H9 (cell line): ENCODE measurements around the gene PRTN3. TPM values are rescaled to one million over a fixed set of nuclear protein-coding genes. Genes with fewer than 3 reads are reported as not detected.

Experiments used
- DNase-seq: peaks from one replicate; pipeline ENCODE4 v3.0.0-alpha.2; 2017
- H2AFZ ChIP-seq: one replicate; pipeline ENCODE4 v1.6.1; 2013; ENCODE audit warnings: mild to moderate bottlenecking, low read length, control low read depth, moderate library complexity
- H2AK5ac ChIP-seq: 2 replicates; pipeline ENCODE4 v1.6.1; 2013; ENCODE audit warnings: low read length, control low read depth, mixed read lengths; ENCODE audit not compliant: insufficient read length
- H2BK120ac ChIP-seq: one replicate; pipeline ENCODE4 v1.6.1; 2013; ENCODE audit warnings: low read depth, mild to moderate bottlenecking, low read length, control low read depth, inconsistent platforms; ENCODE audit not compliant: poor library complexity, severe bottlenecking
- H2BK12ac ChIP-seq: 2 replicates; pipeline ENCODE4 v1.6.1; 2013; ENCODE audit warnings: low read length, control low read depth, mixed read lengths, low read depth; ENCODE audit not compliant: insufficient read length
- H2BK15ac ChIP-seq: 2 replicates; pipeline ENCODE4 v1.6.1; 2013; ENCODE audit warnings: low read depth, low read length, control low read depth
- H2BK20ac ChIP-seq: one replicate; pipeline ENCODE4 v1.6.1; 2013; ENCODE audit warnings: low read depth, mild to moderate bottlenecking, low read length, control low read depth, inconsistent platforms; ENCODE audit not compliant: poor library complexity, severe bottlenecking
- H2BK5ac ChIP-seq: 2 replicates; pipeline ENCODE4 v1.6.1; 2013; ENCODE audit warnings: low read length, control low read depth, mixed read lengths; ENCODE audit not compliant: insufficient read length
- H3K14ac ChIP-seq: 2 replicates; pipeline ENCODE4 v1.6.1; 2013; ENCODE audit warnings: low read length, control low read depth; ENCODE audit not compliant: insufficient read depth
- H3K18ac ChIP-seq: 2 replicates; pipeline ENCODE4 v1.6.1; 2013; ENCODE audit warnings: low read depth, mild to moderate bottlenecking, mixed read lengths, low read length, control low read depth; ENCODE audit not compliant: insufficient read length
- H3K23ac ChIP-seq: 2 replicates; pipeline ENCODE4 v1.6.1; 2013; ENCODE audit warnings: low read length, control low read depth, mixed read lengths, low read depth; ENCODE audit not compliant: insufficient read length
- H3K23me2 ChIP-seq: 2 replicates; pipeline ENCODE4 v1.6.1; 2013; ENCODE audit warnings: low read depth, mild to moderate bottlenecking, mixed read lengths, low read length, control low read depth; ENCODE audit not compliant: insufficient read length, poor library complexity, severe bottlenecking
- H3K27ac ChIP-seq: 2 replicates; pipeline ENCODE4 v1.5.1; 2013; ENCODE audit warnings: low read length, control low read depth, mixed read lengths, low read depth; ENCODE audit not compliant: insufficient read length
- H3K27me3 ChIP-seq: 2 replicates; pipeline ENCODE4 v1.6.1; 2013; ENCODE audit warnings: low read length, control low read depth, inconsistent platforms; ENCODE audit not compliant: insufficient read depth
- H3K4ac ChIP-seq: 2 replicates; pipeline ENCODE4 v1.6.1; 2013; ENCODE audit warnings: low read depth, mild to moderate bottlenecking, control low read depth, inconsistent platforms, low read length, moderate library complexity
- H3K4me1 ChIP-seq: 2 replicates; pipeline ENCODE4 v1.6.1; 2013; ENCODE audit warnings: low read length, control low read depth, inconsistent platforms; ENCODE audit not compliant: insufficient read depth
- H3K4me2 ChIP-seq: 2 replicates; pipeline ENCODE4 v1.6.1; 2013; ENCODE audit warnings: low read length, control low read depth, mixed read lengths; ENCODE audit not compliant: insufficient read length, insufficient read depth
- H3K56ac ChIP-seq: 2 replicates; pipeline ENCODE4 v1.6.1; 2013; ENCODE audit warnings: low read depth, mild to moderate bottlenecking, mixed read lengths, low read length, control low read depth; ENCODE audit not compliant: insufficient read length
- H3K79me1 ChIP-seq: 2 replicates; pipeline ENCODE4 v1.6.1; 2013; ENCODE audit warnings: low read depth, mild to moderate bottlenecking, moderate library complexity, low read length, control low read depth, inconsistent platforms; ENCODE audit not compliant: insufficient read depth, poor library complexity, severe bottlenecking
- H3K79me2 ChIP-seq: 2 replicates; pipeline ENCODE4 v1.6.1; 2013; ENCODE audit warnings: low read length, control low read depth, inconsistent platforms; ENCODE audit not compliant: insufficient read depth
- H3K9ac ChIP-seq: 2 replicates; pipeline ENCODE4 v1.6.1; 2013; ENCODE audit warnings: low read length, control low read depth, mixed read lengths; ENCODE audit not compliant: insufficient read length; ENCODE audit errors: extremely low read depth
- H3K9me3 ChIP-seq: one replicate; pipeline ENCODE4 v1.6.1; 2013; ENCODE audit warnings: low read depth, low read length, inconsistent platforms; ENCODE audit not compliant: control insufficient read depth
- H3T11ph ChIP-seq: one replicate; pipeline ENCODE4 v1.6.1; 2013; ENCODE audit warnings: mild to moderate bottlenecking, low read length, control low read depth, inconsistent platforms
- H4K20me1 ChIP-seq: one replicate; pipeline ENCODE4 v1.6.1; 2013; ENCODE audit not compliant: control insufficient read depth, insufficient read length, insufficient read depth
- H4K5ac ChIP-seq: 2 replicates; pipeline ENCODE4 v1.6.1; 2013; ENCODE audit warnings: low read depth, mild to moderate bottlenecking, mixed read lengths, low read length, control low read depth; ENCODE audit not compliant: insufficient read length
- H4K8ac ChIP-seq: replicated peaks from 2 replicates; pipeline ENCODE4 v1.6.1; 2013; ENCODE audit warnings: low read length, control low read depth, mixed read lengths, low read depth; ENCODE audit not compliant: insufficient read length
- H4K91ac ChIP-seq: 2 replicates; pipeline ENCODE4 v1.6.1; 2013; ENCODE audit warnings: low read depth, mild to moderate bottlenecking, moderate library complexity, mixed read lengths, low read length, control low read depth; ENCODE audit not compliant: insufficient read length
- H3K27ac Mint-ChIP-seq, 3 experiments: 2 replicates in 2 of 3; 3 replicates in 1 of 3; pipeline ENCODE4 v1.8.0; 2020 to 2021; ENCODE audit warnings: mixed read lengths in 3 of 3, mild to moderate bottlenecking in 1 of 3, moderate library complexity in 1 of 3
- H3K27me3 Mint-ChIP-seq: 2 replicates; pipeline ENCODE4 v1.8.0; 2021; ENCODE audit warnings: low read depth, mild to moderate bottlenecking, moderate library complexity, mixed read lengths
- H3K36me3 Mint-ChIP-seq, 3 experiments: 2 replicates in 2 of 3; 3 replicates in 1 of 3; pipeline ENCODE4 v1.8.0; 2020 to 2021; ENCODE audit warnings: low read depth in 3 of 3, mixed read lengths in 3 of 3; ENCODE audit not compliant: insufficient read depth in 1 of 3
- H3K4me1 Mint-ChIP-seq, 2 experiments: 2 replicates each; pipeline ENCODE4 v1.8.0; 2020; ENCODE audit warnings: mixed read lengths in 2 of 2
- H3K4me3 Mint-ChIP-seq, 2 experiments: 2 replicates in 1 of 2; 3 replicates in 1 of 2; pipeline ENCODE4 v1.8.0; 2020 to 2021; ENCODE audit warnings: mild to moderate bottlenecking in 2 of 2, mixed read lengths in 2 of 2, moderate library complexity in 1 of 2
- H3K9me3 Mint-ChIP-seq, 2 experiments: 2 replicates in 1 of 2; 3 replicates in 1 of 2; pipeline ENCODE4 v1.8.0; 2020; ENCODE audit warnings: mild to moderate bottlenecking in 2 of 2, mixed read lengths in 2 of 2, moderate library complexity in 1 of 2
- WGBS: extraction: QIAGEN DNeasy Blood & Tissue Kit; methylation state at CpG from one replicate; pipeline ENCODE4 v1.1.7; 2013; ENCODE audit warnings: missing lambda C conversion rate, low lambda C conversion rate, mixed read lengths; ENCODE audit not compliant: insufficient read length; ENCODE audit errors: extremely low coverage; 5-methylcytosine and 5-hydroxymethylcytosine counted together
- total RNA-seq: library from RNA; stranded (reverse); gene quantifications from 2 replicates; pipeline ENCODE4 v1.2.1, GENCODE V29; 2021
- TF ChIP-seq, protein P1 (sequence below): fragments of 200-600 bp; sonication (generic); conservative IDR thresholded peaks from 3 replicates; pipeline ENCODE4 v1.8.0; 2021; ENCODE audit warnings: antibody characterized with exemption, mild to moderate bottlenecking

The PRTN3 gene
- total RNA-seq, 1 experiment from 2014 or later: 0.31 TPM

GRCh38 chr19:807627-808422, 33.0 kb upstream of the PRTN3 start:
- peaks cover 0 to 6% of the 10 kb centered on the region in 2 experiments; a peak in 2 of 4 replicates for H3K4me1 Mint-ChIP-seq
- Histone ChIP-seq H2BK5ac (no peak overlapping the region), H3K9ac (no peak overlapping the region), H2BK20ac (no peak overlapping the region), H3K27ac (no peak overlapping the region), H3K4ac (no peak overlapping the region), H3K79me2 (peaks cover 16% of the 10 kb centered on the region; the same call in 1 of the 2 replicates), H4K5ac (peak overlapping the region; percentile 76), H3K4me2 (no peak overlapping the region), H3K23me2 (no peaks in the 10 kb centered on the region), H2BK120ac (no peak overlapping the region), H3T11ph (no peak overlapping the region), H3K79me1 (peaks cover 10% of the 10 kb centered on the region), H3K14ac (no peak overlapping the region), H3K9me3 (no peaks in the 10 kb centered on the region), H2AFZ (no peak overlapping the region), H3K4me1 (no peaks in the 10 kb centered on the region), H4K20me1 (no peaks in the 10 kb centered on the region), H2AK5ac (no peak overlapping the region), H4K91ac (no peak overlapping the region), H2BK15ac (no peak overlapping the region), H3K18ac (no peak overlapping the region), H3K56ac (no peak overlapping the region), H3K23ac (no peak overlapping the region), H2BK12ac (no peak overlapping the region), H3K27me3 (no peaks in the 10 kb centered on the region), H4K8ac (no peak overlapping the region)
- WGBS: no CpG with 5 or more reads among the region's 44 CpGs
- H3K27me3 Mint-ChIP-seq: no peaks in the 10 kb centered on the region; the same call in 1 of the 2 replicates
- peaks cover 48 to 74% (median 71%) of the 10 kb centered on the region in 3 experiments for H3K36me3 Mint-ChIP-seq
- H3K4me3 Mint-ChIP-seq: peak overlapping the region in 1 of 2 experiments; percentile 40; a peak in 1 of 5 replicates
- TF ChIP-seq, protein P1, sequence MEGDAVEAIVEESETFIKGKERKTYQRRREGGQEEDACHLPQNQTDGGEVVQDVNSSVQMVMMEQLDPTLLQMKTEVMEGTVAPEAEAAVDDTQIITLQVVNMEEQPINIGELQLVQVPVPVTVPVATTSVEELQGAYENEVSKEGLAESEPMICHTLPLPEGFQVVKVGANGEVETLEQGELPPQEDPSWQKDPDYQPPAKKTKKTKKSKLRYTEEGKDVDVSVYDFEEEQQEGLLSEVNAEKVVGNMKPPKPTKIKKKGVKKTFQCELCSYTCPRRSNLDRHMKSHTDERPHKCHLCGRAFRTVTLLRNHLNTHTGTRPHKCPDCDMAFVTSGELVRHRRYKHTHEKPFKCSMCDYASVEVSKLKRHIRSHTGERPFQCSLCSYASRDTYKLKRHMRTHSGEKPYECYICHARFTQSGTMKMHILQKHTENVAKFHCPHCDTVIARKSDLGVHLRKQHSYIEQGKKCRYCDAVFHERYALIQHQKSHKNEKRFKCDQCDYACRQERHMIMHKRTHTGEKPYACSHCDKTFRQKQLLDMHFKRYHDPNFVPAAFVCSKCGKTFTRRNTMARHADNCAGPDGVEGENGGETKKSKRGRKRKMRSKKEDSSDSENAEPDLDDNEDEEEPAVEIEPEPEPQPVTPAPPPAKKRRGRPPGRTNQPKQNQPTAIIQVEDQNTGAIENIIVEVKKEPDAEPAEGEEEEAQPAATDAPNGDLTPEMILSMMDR: no peak
- peak overlapping the region in 2 of 3 experiments; percentile 90; a peak in 3 of 7 replicates for H3K27ac Mint-ChIP-seq
- no peak for DNase-seq
- H3K9me3 Mint-ChIP-seq: no peaks in the 10 kb centered on the region; a peak in 1 of 5 replicates
